Stimulated activated CD4-positive, alpha-beta T cell treated with anti-CD3 and anti-CD28 coated beads, Interleukin-2, amount 100 ng/mL, for 4 hours (primary cell): ENCODE data around the gene ASAP3.
"Not testable (repeated sequence)": the region's sequence is repeated elsewhere in the genome, so short reads cannot be mapped to it uniquely, and the experiment has no call there.

Experiments
- DNase-seq: peaks from one replicate; pipeline ENCODE4 v3.0.0-alpha.2; 2020; ENCODE audit warnings: low read depth

The ASAP3 gene

GRCh38 chr1:23514111-23514679 lies 30.2 kb upstream of the ASAP3 start:
- no peak for DNase-seq

DNA sequence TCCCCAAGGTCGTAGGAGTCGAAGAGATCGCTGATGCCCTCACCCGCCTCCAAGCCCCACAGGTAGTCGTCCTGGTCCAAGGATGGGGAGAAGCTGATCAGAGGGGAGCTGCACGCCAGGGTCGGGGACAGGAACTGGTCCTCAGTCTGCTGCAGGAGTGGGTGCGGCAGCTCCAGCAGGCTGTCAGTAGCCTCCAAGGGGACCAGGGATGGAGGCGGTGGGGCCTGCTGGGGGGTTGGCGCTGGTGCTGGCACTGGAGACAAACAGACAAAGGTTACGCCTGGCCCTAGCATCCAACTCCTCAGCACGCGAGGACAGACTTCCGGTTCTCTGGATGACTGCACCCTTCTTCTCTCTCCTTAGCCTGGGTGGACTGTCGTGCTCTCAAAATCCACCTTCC lies 25.9 kb upstream of the ASAP3 start:
- DNase-seq = no peak

DNA sequence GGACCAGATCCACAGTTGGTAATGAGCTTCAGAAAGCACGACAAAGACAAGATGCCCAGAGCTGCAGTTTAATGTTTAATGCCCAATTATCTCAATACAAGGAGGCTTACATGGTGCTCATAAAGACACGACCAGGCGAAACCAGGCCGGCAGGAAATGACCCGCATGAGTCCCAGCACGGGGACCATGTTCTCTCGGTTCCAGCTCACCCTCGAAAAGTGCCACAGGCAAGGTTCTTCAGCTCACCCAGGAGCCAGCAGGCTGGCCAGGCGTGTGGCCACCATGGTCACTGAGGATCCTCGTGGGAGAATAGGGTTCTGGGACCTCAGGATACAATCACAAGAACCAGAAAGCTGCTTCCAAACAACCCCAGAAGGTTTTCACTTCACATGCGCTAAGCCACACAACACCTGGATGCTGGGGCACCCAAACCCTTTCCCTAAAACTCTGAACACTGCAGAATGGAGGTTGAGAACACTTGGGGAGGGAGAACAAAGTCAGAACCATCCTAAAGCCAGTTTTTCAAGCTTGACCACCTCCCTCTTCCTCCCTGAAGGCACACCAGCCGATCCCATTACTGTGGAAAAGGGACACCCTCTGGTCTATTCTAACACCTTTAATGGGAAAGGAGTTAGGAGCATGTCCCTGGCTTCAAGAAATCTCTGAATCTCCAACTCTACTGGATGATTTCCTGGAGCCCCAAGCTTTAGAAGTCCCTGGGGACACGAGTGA lies 22.6 kb upstream of the ASAP3 start:
- DNase-seq = no peak

DNA sequence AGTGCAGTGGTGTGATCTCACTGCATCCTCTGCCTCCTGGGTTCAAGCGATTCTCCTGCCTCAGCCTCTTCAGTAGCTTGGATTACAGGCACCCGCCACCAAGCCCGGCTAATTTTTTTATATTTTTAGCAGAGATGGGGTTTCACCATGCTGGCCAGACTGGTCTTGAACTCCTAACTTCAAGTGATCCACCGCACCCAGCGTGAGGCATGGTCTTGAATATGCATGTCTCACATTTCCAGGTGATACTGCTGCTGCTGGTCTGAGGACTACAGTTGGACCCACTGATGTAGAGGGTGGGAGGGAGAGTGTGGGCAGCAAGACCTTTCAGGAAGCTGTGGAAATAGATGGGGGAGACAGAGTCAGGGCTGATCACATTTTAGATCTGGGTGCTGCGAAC lies 21.9 kb upstream of the ASAP3 start:
- no peak for DNase-seq

- DNase-seq = not testable (repeated sequence)
Measured at GRCh38 chr1:23504156-23504555, 20.2 kb upstream of the ASAP3 start.

DNA sequence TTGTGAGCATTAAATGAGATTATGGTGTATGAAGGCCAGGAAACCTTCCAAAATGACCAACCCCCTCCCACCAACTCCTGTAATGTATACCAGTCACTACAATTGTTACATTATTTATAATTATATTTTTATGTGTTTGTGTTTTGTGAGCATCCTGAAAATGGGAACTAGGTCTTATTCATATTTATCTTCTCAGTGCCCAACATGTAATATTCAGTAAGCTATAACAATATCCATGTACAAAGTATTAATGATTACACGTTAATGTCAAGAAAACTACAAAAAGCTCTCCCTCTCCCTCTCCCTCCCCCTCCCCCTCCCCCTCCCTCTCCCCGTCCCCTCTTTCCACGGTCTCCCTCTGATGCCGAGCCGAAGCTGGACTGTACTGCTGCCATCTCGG lies 19.0 kb upstream of the ASAP3 start:
- DNase-seq = no peak

- DNase-seq = no peak
Measured at GRCh38 chr1:23500466-23500865, 16.5 kb upstream of the ASAP3 start.

GRCh38 chr1:23497777-23498439 lies 13.9 kb upstream of the ASAP3 start:
- DNase-seq = no peak

GRCh38 chr1:23496490-23497181 lies 12.7 kb upstream of the ASAP3 start:
- no peak for DNase-seq

GRCh38 chr1:23494836-23495235 lies 10.9 kb upstream of the ASAP3 start:
- DNase-seq = not testable (repeated sequence)

DNA sequence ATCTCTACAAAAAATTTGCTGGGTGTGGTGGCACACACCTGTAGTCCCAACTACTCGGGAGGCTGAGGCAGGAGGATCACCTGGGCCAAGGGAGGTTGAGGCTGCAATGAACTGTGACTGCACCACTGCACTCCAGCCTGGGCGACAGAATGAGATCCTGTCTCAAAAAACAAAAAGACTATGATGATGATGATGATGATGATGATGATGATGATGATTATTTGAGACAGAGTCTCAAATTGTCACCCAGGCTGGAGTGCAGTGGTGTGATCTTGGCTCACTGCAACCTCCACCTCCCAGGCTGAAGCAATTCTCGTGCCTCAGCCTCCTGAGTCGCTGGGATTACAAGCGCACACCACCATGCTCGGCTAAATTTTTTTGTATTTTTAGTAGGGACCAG lies 8.8 kb upstream of the ASAP3 start:
- DNase-seq = not testable (repeated sequence)

- no peak for DNase-seq
Measured at GRCh38 chr1:23492132-23492720, 8.2 kb upstream of the ASAP3 start.

DNA sequence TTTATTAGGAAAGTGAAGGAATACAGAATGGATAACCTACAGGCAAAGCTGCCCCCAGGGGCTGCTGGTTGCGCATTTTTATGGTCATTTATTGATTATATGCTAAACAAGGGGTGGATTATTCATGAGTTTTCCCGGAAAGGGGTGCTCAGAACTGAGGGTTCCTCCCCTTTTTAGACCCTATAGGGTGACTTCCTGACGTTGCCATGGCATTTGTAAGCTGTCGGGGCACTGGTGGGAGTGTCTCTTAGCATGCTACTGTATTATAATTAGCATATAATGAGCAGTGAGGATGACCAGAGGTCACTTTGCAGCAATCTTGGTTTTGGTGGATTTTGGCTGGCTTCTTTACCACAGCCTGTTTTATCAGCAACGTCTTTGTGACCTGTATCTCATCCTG lies 5.9 kb upstream of the ASAP3 start:
- no peak for DNase-seq

DNA sequence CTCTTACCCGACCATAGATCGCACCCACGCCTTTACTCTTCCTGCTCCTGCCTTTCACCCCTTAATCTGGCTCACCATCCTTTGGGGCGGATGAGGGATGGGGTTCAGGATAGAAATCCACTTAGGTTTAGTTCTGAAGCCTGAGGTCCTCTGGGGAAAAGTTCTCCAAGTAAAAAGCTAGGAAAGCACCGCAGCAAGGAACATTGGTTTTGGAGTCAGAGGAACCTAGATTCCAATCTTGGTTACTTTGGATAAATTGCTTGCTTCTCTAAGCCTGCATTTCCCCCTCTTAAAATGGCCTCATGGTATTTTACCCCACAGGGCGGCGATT lies 988 bp upstream of the ASAP3 start:
- DNase-seq = no peak

DNA sequence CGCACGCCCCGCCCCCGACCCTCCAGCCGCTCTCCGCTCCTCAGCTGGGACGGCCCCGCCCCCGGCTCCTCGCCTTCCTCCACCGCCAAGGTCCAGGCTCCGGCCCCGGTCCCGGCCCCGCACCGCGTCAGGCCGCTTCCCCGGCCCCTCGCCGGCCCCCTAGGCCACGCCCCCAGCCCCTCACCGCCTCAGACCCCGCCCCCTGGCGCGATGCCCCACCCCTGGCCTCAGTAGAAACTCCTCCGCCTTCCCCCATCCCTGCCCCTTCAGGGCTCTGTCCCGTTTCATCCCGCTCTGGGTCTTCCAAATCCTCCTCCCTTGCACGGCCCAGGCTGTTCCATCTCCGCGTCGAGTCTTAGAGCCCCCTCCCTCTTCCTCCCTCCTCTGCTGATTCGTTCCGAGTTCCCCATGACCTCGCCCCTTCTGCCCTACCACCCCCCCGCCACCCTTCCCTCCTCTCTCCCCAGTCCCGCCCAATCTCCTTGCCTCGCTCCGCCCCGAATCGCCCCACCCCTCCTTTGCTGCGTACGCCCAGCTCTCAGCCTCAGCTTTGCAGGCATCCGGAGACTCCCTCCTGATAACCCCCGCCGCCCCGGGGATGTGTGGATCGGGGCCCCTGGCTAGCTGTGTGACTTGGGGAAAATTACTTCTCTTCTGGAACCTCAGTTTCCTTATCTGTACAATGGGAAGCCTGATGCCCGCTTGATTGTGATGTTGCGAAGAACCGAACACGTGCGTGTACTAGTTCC lies 448 bp upstream of the ASAP3 start:
- DNase-seq = peak; percentile 87

DNA sequence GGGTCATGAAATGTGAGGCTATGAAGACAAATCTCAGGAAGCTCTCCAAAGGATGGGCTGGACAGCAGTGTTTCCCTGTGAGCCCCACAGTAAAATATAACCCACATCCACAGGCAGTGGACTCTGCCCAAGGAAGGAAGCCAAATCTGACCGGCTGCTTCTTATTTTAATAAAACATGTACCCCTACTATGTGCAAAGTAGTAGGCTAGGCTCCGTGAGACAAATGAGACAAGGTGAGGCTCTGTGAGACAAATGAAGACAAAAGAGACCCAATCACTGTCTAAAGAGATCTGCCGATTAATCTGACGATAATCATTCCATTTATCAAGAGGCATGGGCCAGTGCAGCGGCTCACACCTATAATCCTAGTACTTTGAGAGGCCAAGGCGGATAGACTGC lies 2.1 kb downstream of the ASAP3 start:
- no peak for DNase-seq

- DNase-seq = no peak
Measured at GRCh38 chr1:23481026-23481597, 2.9 kb downstream of the ASAP3 start.

- no peak for DNase-seq
Measured at GRCh38 chr1:23480187-23481025, 3.6 kb downstream of the ASAP3 start.

DNA sequence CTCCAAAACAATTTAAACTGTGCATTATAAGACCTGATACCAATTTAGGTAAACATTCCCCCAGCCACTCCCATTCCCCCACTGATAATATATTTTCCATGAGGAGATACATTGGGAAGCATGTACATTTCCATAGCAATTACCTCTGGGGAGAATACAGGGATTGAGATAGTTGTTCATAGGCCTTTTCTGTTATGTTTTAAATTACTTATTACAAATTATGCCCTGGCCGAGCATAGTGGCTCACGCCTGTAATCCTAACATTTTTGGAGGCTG lies 4.4 kb downstream of the ASAP3 start:
- DNase-seq = no peak

DNA sequence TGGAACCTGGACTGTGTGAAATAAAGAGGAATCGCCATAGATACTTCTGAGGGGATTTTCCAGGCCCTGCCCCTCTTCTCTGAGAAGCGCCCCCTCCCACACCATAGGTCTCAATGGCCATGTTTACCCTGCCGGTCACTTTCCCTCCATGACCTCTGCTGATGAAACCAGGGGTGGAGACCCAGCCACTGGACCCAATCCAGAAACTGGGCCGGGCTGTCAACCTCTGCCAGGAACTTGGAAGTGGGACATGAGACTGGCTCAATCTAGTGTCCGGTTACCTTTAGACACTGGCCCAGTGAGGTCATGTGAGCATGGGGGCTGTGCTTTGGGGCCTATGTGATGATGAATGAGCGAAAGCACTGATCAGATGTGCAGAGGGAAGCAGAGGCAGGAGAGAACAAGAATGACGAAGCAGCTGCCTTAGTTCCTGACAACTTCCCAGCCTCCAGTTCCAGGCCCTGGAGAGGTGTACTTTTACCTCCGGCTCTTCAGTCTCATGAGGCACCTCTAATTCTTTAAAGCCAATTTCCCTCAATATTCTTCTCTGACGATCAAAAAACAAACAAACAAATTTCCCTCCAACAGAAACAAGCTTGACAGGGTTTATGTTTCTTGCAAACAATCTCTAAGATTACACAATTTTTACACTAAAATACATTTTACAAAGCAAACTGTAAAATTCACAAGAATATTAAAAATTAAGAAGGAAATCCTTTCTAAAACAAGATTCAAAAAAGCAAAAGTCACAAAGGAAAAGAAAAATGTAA lies 4.9 kb downstream of the ASAP3 start:
- no peak for DNase-seq
